GM18505 (cell line): ENCODE measurements around the gene PPP1R9B.

ENCODE experiments used
- ATAC-seq: cut with Tn5 transposase; IDR thresholded peaks from one replicate; pipeline ENCODE4 v1.9.1; 2021; ENCODE audit not compliant: unreplicated experiment
- POLR2A ChIP-seq: IDR thresholded peaks from 4 replicates; pipeline ENCODE4 v1.6.1; 2011; ENCODE audit warnings: borderline replicate concordance; ENCODE audit not compliant: insufficient read depth, insufficient read length; ENCODE audit errors: extremely low read depth

The PPP1R9B gene

GRCh38 chr17:50117202-50118051 is 33.0 kb downstream of the PPP1R9B start:
- TF ChIP-seq POLR2A: no peak
- no peak for ATAC-seq

- no peak for TF ChIP-seq POLR2A
- no peak for ATAC-seq
Measured at GRCh38 chr17:50115756-50116155, 34.7 kb downstream of the PPP1R9B start.

- no peak for ATAC-seq
- TF ChIP-seq POLR2A: no peak
Measured at GRCh38 chr17:50114849-50115357, 35.6 kb downstream of the PPP1R9B start.

GRCh38 chr17:50114401-50114800 is 36.1 kb downstream of the PPP1R9B start:
- no peak for ATAC-seq
- no peak for TF ChIP-seq POLR2A

- no peak for TF ChIP-seq POLR2A
- ATAC-seq: no peak
Measured at GRCh38 chr17:50113624-50114320, 36.7 kb downstream of the PPP1R9B start.

- ATAC-seq: no peak
- TF ChIP-seq POLR2A: no peak
Measured at GRCh38 chr17:50112694-50113093, 37.8 kb downstream of the PPP1R9B start.

- no peak for ATAC-seq
- TF ChIP-seq POLR2A: no peak
Measured at GRCh38 chr17:50111673-50112655, 38.5 kb downstream of the PPP1R9B start.

- TF ChIP-seq POLR2A: no peak
- no peak for ATAC-seq
Measured at GRCh38 chr17:50110591-50111349, 39.7 kb downstream of the PPP1R9B start.

GRCh38 chr17:50109785-50110184 is 40.7 kb downstream of the PPP1R9B start:
- no peak for ATAC-seq
- no peak for TF ChIP-seq POLR2A

GRCh38 chr17:50109207-50109606 is 41.3 kb downstream of the PPP1R9B start:
- TF ChIP-seq POLR2A: no peak
- ATAC-seq: no peak

GRCh38 chr17:50108556-50108955 is 41.9 kb downstream of the PPP1R9B start:
- no peak for TF ChIP-seq POLR2A
- no peak for ATAC-seq

GRCh38 chr17:50107790-50108414 is 42.6 kb downstream of the PPP1R9B start:
- TF ChIP-seq POLR2A: no peak
- no peak for ATAC-seq
